Suprapubic skin (tissue), 4 donors: ENCODE results near the gene ASB4.

Experiments used
- CTCF ChIP-seq, 2 donors: fragments of 200-600 bp in 1 of 2; fragments of 450-650 bp in 1 of 2; sonication (generic) in 1 of 2; IDR thresholded peaks; one replicate each; pipeline ENCODE4 v1.5.1; 2016 to 2019; ENCODE audit warnings: antibody characterized with exemption in 2 of 2, mild to moderate bottlenecking in 1 of 2, moderate library complexity in 1 of 2
- EP300 ChIP-seq: sonication (generic); formaldehyde crosslinking; IDR thresholded peaks from one replicate; pipeline ENCODE4 v1.6.1; 2017; ENCODE audit warnings: antibody characterized with exemption
- POLR2A ChIP-seq, 2 donors: fragments of 450-650 bp; IDR thresholded peaks; one replicate each; pipeline ENCODE4 v1.6.1; 2017; ENCODE audit warnings: antibody characterized with exemption in 2 of 2, mild to moderate bottlenecking in 2 of 2, moderate library complexity in 2 of 2
- POLR2AphosphoS5 ChIP-seq, 3 donors: sonication (generic); formaldehyde crosslinking; IDR thresholded peaks; one replicate each; pipeline ENCODE4 v1.6.1; 2017; ENCODE audit warnings: antibody characterized with exemption in 3 of 3

- TF ChIP-seq CTCF (IDR thresholded peaks at IDR 0.05) (no peak), POLR2A (IDR thresholded peaks at IDR 0.05) (no peak), EP300 (no peak), POLR2AphosphoS5 (IDR thresholded peaks at IDR 0.05) (no peak)
Measured at GRCh38 chr7:95586951-95587301, 101.2 kb downstream of the ASB4 start.
